DMS53 treated with DMSO at 0.1 percent for 48 hours (cell line): ENCODE data around the gene RABEP1.
"Not testable (repeated sequence)": the region's sequence is repeated elsewhere in the genome, so short reads cannot be mapped to it uniquely, and the experiment has no call there.

Experiments used
- DNase-seq: peaks from one replicate; lab custom pipeline; 2025; ENCODE audit not compliant: unreplicated experiment; lab: John Stamatoyannopoulos, UW

Gene RABEP1, protein sequence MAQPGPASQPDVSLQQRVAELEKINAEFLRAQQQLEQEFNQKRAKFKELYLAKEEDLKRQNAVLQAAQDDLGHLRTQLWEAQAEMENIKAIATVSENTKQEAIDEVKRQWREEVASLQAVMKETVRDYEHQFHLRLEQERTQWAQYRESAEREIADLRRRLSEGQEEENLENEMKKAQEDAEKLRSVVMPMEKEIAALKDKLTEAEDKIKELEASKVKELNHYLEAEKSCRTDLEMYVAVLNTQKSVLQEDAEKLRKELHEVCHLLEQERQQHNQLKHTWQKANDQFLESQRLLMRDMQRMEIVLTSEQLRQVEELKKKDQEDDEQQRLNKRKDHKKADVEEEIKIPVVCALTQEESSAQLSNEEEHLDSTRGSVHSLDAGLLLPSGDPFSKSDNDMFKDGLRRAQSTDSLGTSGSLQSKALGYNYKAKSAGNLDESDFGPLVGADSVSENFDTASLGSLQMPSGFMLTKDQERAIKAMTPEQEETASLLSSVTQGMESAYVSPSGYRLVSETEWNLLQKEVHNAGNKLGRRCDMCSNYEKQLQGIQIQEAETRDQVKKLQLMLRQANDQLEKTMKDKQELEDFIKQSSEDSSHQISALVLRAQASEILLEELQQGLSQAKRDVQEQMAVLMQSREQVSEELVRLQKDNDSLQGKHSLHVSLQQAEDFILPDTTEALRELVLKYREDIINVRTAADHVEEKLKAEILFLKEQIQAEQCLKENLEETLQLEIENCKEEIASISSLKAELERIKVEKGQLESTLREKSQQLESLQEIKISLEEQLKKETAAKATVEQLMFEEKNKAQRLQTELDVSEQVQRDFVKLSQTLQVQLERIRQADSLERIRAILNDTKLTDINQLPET

DNA sequence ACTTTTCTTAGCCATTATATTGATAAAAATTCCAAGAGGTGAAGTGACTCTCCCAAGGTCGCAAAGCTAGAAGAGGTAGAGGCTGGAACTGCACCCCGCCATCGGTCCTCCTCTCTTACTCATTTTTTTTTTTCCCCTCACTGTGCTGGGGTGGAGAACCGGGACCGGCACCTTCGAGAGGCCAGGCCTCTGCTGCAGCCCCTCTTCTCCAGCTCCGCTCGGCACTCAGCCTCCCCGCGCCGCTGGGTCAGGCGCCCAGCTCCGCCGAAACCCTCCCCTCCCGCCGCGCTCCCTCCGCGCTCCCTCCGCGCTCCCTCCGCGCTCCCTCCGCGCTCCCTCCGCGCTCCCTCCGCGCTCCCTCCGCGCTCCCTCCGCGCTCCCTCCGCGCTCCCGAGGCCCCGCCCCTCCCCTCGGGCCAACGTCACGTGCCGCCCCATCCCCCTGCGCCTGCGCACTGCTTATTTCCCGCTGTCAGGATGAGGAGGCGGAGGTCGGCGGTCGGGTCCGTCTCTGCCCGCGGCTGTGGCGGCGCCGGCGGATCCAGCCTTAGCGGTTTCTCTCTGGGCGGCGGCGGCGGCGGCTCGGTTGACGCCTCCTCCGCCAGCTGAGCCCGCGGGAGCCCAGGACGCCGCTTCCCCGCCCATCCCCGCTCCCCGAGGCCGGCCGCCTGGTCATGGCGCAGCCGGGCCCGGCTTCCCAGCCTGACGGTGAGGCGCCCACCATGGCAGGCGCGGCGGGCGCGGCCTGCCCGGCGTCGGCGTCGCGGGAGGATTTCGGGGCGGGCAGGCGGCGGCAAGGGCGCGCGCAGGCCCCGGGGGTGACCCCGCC, at the start of gene RABEP1:
Gene RABEP1 (plus strand): TSS at position 471 of the 828 bp plus-strand sequence. CDS start 203 bp downstream, at position 674.
- DNase-seq = peak; percentile 30

DNA sequence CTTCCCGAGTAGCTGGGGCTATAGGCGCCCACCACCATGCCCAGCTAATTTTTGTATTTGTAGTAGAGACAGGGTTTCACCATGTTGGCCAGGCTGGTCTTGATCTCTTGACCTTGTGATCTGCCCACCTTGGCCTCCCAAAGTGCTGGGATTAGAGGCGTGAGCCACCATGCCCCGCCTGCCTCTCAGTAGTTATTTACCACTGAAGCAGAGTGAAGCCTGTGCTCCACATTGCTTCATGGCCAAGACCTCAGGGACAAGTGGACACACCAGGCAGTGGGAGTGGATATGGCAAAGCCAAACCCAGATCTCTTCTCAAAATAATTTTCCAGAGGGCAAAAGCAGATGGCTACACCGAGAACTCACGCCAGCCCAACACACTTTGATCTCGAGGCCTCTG, 48.6 kb upstream of the RABEP1 start:
- not testable (repeated sequence) for DNase-seq

DNA sequence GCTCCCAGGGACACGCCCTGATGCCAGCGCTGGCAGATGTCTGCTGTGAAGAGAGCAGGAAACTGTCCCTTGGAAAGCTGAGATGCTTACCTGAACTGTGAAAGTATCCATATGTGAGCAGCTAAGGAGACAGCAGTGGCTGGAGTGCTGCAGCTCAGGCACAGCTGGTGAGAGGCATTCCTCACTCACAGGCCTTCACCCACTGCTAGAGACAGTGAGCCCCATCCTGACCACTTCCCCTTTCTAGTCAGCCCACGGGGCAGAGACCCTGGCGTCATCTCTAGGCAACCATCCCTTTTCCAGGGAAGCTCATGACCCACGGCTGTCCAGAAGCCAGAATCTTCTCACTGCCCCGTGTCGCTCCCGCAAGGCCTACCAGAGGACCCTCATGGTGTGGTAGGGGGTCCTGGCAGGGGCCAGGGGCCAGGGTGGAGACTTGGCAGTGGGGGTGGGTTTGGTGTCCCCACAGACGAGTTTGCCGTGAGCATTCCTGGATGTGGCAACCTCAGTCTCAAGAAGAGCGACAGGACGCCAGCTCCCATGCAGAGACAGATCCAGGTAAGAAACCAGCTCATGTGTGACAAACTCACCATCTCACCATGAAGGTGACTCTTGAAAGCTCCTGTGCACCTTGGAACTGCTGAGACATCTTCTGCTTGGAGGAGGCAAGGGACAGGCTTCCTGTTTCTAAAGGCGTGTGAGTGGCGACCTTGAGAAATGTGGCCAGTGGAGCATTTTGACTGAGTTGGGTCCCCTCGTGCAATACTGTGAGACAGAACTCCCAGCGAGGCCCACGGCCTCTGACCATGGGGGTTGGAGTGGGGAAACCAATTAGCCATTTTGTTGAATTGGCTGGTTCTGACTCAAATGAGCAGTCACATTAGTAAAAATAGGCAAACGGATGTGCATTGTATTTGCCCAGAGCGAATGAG, 47.2 kb upstream of the RABEP1 start, which contains the start of gene SCIMP:
Gene SCIMP (minus strand): TSS at position 216 of the 932 bp plus-strand sequence. CDS start 105 bp downstream, at position 111.
- no peak for DNase-seq

DNA sequence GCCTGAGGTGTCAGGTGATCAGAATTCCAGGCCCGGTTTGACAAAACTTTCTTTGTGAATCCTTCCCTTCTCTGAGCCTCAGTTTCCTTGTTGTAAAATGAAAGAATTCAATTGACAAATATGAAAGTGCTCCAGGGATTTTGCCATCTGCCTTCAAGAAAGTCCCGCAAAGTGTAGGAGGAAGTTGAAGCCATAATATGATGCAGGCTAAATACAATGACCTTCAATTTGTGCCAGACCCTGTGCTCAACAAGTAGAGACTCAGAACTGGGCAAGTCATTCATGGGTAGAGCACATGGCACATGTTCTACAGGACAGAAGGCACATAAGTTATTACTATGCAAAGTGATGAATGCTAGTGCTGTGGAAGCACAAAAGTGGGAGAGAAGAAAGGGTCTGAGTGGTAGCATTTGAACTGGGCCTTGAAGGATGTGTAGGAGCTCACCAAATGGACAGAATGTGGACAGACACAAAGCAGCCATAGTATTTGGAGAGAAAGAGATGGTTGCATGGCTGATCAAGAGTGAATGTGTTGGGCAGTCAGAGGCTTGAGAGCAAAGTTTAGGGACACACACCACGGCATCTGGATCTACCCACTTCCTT, 45.0 kb upstream of the RABEP1 start:
- no peak for DNase-seq

DNA sequence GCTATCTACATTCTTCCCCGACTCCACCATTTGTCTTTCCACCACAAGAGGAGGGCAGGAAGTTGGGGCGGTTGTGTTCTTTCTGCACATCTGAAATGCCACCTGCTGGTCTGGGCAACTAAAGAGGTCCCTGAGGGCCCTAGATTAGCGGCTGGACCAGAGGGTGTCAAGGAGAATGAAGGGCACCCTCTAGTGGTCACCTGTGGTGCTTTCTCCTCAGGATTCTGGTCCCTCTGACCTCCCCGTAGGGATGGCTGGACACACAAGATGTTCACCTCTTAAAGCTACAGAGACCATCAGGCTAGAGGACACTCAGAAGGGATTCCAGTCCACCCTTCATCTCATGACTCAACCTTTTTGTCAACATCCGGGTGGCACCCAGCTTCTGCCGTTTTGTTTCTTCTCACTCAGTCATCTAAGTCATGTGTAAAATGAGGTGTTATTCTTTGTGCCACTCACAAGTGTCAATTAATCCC, 44.5 kb upstream of the RABEP1 start:
- DNase-seq = peak; percentile 88

DNA sequence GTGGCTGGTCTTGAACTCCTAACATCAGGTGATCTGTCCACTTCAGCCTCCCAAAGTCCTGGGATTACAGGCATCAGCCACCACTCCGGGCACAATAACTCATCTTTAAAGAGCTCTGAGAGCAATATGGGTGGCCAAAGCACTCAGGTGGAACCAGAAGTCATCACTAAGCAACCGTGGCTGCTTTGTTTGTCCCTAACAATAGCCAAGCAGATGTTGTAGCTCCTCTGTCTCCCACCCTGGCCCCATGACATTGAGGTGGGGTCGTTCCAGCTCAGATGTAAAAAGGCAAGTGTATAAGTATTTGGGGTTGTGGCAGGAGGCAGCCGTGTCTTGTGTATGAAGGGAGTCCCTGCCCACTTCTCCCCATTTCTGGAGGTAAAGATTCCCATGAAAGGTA, 43.8 kb upstream of the RABEP1 start:
- DNase-seq = no peak

DNA sequence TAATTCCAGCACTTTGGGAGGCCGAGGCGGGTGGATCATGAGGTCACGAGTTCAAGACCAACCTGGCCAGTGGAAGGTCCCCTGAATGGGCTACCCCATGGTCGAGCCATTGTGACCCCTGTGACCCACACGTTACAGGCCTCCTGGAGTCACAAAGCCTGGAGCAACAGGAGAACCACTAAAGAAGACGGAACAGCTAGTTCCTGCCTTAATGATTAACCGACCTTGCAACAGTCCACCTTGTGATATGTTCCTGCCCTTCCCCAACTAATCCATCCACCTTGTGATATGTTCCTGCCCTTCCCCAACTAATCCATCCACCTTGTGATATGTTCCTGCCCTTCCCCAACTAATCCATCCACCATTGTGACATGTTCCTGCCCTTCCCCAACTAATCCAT, 42.3 kb upstream of the RABEP1 start:
- not testable (repeated sequence) for DNase-seq

DNA sequence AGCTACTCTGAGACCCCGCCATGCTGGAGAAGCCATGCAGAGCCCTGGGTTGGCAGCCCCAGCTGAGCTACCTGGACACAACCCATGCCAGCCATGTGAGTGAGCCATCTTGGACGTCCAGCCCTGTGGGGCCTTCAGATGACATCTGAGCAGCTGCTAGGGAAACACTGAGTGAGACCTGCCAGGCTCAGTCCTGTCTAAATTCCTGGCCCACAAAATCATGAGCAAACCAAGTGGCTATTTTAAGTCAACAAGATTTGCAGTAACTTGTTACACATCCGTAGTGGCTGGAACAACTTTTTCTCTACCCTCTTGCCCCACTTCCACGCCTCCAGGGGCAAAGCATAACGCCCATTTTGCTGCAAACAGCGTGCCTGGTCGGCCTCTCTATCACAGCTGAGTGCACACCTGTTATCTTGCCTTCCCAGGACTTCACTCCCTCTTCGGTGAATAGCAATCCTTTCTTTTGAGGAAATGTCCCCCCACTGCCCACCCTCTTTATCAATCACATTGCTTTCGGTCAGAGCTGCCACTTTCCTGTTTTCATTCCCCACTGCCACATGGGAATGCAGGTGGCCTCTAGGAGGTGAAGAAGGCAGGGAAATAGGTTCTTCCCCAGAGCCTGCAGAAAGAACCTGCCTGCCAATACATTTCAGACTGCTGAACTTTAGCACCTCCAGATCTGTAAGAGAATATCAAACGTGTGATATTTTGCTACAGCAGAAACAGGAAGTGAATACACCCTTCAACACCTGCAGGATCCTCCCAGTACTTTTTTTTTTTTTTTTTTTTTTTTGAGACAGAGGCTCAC, 40.0 kb upstream of the RABEP1 start:
- no peak for DNase-seq

DNA sequence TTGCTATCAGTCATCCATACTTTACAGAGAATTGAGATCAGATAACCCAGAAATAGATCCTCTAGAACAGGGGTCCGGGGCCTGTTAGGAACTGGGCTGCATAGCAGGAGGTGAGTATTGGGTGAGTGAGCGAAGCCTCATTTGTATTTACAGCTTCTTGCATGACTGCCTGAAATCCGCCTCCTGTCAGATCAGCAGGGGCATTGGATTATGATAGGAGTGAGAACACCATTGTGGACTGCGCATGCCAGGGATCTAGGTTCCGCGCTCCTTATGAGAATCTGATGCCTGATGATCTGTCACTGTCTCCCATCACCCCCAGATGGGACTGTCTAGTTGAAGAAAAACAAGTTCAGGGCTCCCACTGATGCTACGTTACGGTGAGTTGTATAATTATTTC, 34.5 kb upstream of the RABEP1 start:
- DNase-seq = no peak

DNA sequence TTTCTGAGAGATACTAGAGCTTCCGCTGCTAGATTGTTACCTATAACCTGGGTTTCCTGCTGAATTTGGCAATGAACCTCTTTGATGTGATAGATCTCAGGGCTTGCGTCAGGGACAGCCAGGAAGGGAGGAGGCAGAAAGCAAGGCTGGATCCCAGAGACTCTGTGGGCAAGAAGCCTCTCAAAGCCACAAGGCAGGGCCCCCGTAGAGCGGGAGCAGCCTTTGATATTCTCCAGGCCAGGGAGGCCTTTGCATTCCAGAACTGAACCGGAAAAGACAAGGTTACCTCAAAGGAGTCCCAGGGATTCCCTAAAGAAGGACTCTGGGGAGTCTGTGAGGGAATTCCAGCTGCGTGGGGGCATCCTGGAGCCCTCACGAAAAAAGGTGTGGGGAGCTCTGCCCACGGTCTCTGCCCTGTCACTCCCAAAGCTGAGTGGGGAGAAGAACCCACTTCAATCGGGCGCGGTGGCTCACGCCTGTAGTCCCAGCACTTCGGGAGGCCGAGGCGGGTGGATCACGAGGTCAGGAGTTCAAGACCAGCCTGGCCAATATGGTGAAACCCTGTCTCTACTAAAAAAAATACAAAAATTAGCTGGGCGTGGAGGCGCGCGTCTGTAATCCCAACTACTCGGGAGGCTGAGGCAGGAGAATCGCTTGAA, 33.1 kb upstream of the RABEP1 start:
- DNase-seq = no peak

DNA sequence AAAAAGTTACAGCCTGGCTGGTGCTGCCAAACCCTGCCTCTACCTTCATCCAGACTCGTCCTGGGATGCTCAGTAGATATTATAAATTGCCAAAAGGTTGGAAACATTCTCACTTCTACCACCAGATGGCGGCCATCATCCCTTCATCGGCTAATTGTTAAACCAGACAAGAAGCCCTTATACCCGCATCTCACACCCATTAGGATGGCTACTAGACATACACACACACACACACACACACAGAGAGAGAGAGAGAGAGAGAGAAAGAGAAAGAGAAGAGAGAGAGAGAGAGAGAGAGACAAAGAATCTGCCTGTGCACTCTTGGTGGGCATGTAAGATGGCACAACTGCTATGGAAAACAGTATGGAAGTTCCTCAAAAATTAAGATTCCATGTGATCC, 32.5 kb upstream of the RABEP1 start:
- peak; percentile 29 for DNase-seq

DNA sequence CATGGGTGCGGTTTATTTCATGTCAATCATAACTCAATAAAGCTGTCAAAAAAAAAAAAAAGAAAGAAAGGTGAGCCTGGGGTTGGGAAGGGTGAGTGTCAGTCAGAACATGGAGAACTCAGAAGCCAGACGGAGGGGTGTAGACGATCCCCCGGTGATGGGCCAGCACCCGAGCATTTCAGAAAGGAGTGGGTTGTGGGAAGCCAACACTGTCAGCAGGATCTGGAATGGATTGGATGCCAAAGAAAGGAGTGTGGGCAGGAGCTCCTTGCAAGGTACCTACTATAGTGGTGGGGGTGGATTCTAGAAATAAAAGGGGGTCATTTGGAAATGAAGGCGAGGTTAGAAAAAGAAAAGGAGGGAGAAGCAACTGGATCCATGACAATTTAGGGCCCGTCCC, 27.7 kb upstream of the RABEP1 start:
- no peak for DNase-seq

DNA sequence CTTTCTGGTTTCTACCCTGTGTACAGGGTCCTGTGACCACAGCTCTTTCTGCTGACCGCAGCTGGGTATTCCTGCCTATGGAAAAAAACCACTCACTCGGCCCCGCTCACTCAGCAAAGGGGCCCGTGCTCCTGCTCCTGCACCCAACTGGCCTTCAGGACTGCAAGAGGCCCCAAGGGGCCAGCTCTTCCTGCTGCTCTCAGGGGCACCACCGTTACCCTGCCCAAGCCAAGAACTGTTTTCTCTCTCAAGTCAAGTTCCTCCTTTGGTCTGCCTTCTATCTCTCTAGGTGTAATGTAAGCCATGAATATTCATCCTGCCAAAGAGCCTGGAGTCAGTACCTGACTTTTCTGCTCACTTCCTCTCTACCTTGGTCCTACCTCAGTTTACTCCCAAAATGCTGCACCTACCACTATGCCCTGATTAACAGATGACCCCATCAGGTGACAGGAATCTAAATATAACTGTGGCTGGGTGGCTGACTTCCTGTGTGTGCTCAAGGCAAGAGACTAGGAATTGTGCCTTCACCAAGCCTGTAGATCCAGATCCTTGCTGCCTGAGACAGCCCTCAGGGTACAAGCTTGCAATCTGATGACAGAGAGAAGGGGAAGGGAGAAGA, 27.1 kb upstream of the RABEP1 start:
- DNase-seq = no peak

DNA sequence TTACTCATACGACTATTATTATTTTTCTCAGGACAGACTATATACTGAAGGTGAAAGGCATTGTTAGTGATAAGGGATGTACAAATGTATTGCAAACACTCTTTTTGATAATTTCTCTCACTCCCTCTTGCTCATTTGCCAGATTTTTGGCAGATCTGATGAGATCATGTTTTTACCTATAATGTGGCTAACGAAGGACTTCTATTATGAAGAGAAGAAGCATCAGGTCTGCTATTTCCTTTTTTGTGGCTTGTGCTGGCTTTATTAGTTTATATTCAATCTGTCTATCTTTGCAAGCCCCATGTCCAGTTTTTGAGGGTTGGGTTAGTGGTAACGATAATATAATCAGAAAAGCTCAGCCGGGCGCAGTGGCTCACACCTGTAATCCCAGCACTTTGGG, 25.0 kb upstream of the RABEP1 start:
- no peak for DNase-seq

DNA sequence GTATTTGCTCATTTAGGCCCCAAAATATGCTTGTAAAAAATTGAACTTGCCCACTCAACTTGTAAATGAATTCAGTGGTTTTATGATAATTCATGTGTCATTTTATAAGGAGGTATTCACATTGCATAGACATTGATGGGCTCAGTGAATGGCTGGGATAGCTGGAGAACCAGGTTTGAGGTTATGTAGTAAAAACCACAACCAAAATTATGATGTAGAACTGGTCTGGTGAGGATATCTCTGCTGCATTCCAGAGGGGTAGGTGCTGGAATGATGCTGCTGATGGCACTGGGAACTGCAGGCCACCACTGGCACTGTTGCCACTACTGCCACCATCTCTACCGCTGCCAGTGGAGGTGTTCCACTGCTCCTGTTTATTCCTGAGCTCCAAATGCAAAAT, 21.5 kb upstream of the RABEP1 start:
- DNase-seq = no peak

DNA sequence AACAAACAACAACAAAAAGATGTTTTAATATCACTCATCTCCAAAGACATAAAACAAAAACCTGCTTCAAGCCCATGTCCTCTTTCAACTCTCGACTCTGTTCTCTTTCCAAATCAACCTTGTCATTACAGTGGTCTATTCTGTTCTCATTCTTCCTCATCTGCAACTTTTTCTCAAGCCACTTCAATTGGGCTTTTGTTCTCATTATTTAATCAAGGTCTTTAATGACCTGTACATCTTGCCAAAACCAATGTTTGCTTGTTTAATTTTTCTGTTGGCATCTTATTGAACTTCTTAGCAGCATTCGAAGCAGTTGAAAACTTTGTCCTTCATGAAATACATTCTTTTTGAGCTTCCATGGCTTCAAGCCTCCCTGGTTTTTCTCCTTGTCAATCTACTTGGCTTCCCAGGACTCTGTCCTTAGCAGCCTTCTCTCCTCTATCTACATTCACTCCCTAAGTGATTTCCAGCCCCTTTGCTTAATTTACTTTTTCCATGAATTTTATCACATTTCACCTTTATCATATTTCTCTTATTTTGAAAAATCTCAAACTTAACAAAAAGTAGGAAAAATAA, 19.6 kb upstream of the RABEP1 start:
- no peak for DNase-seq

DNA sequence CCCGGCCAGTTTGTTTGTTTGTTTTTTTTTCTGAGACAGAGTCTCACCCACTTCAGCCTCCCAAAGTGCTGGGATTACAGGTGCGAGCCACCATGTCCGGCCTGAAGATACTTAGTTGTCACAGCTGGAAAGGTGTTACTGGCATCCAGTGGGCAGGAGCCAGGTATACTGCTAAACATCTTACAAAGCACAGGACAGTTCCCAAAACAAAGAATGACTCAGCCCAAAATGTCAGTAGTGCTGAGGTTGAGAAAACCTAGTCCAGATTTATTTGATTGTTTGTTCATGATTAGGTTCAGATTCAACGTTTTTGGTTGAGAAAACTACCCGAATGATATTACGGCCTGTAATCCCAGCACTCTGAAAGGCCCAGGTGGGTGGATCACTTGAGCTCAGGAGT, 18.6 kb upstream of the RABEP1 start:
- no peak for DNase-seq
